SK-N-SH treated with all-trans-retinoic acid at 6 μM for 48 hours (cell line): ENCODE measurements around the gene HSPB8.

Source experiments
- ATAC-seq: fragments of 200-7000 bp; cut with Tn5 transposase; 3 replicates; pipeline ENCODE4 v1.9.1; 2020; ENCODE audit warnings: mild to moderate bottlenecking, moderate library complexity
- ARNTL ChIP-seq: fragments of 450-650 bp; formaldehyde crosslinking; IDR thresholded peaks from 2 replicates; pipeline ENCODE4 v1.5.0; 2020; ENCODE audit warnings: low read depth, mild to moderate bottlenecking, moderate library complexity, borderline replicate concordance
- BACH2 ChIP-seq: fragments of 250-450 bp; sonication (Bioruptor Pico); IDR thresholded peaks from 2 replicates; pipeline ENCODE4 v1.9.0; 2021; ENCODE audit warnings: mild to moderate bottlenecking, borderline replicate concordance
- ESRRG ChIP-seq: fragments of 250-450 bp; sonication (Bioruptor Pico); IDR thresholded peaks from 2 replicates; pipeline ENCODE4 v1.6.1; 2021; ENCODE audit warnings: mild to moderate bottlenecking
- GLIS3 ChIP-seq: fragments of 250-450 bp; sonication (Bioruptor Pico); IDR thresholded peaks from 2 replicates; pipeline ENCODE4 v1.5.0; 2020; ENCODE audit warnings: mild to moderate bottlenecking, moderate library complexity
- ISL1 ChIP-seq: fragments of 250-450 bp; sonication (Bioruptor Pico); IDR thresholded peaks from 2 replicates; pipeline ENCODE4 v2.1.2; 2022; ENCODE audit warnings: mild to moderate bottlenecking, moderate library complexity
- OSR1 ChIP-seq: fragments of 250-450 bp; sonication (Bioruptor Pico); IDR thresholded peaks from 2 replicates; pipeline ENCODE4 v1.8.0; 2022; ENCODE audit warnings: moderate library complexity, mild to moderate bottlenecking, inconsistent platforms
- PPARA ChIP-seq: fragments of 250-450 bp; sonication (Bioruptor Pico); IDR thresholded peaks from 2 replicates; pipeline ENCODE4 v1.5.0; 2020; ENCODE audit warnings: mild to moderate bottlenecking, borderline replicate concordance
- SNAI2 ChIP-seq: fragments of 250-450 bp; sonication (Bioruptor Pico); IDR thresholded peaks from 2 replicates; pipeline ENCODE4 v1.5.0; 2020; ENCODE audit warnings: mild to moderate bottlenecking, moderate library complexity
- TOX ChIP-seq: fragments of 250-450 bp; sonication (Bioruptor Pico); IDR thresholded peaks from 2 replicates; pipeline ENCODE4 v1.8.0; 2021; ENCODE audit warnings: mild to moderate bottlenecking, moderate library complexity, borderline replicate concordance
- ZC3H10 ChIP-seq: fragments of 250-450 bp; sonication (Bioruptor Pico); IDR thresholded peaks from 2 replicates; pipeline ENCODE4 v1.5.1; 2021; ENCODE audit warnings: mild to moderate bottlenecking, moderate library complexity
- ZFP30 ChIP-seq: fragments of 450-650 bp; formaldehyde crosslinking; IDR thresholded peaks from 2 replicates; pipeline ENCODE4 v1.5.0; 2022; ENCODE audit warnings: mild to moderate bottlenecking, moderate library complexity
- ZNF565 ChIP-seq: fragments of 450-650 bp; formaldehyde crosslinking; conservative IDR thresholded peaks from 2 replicates; pipeline ENCODE4 v1.5.0; 2020; ENCODE audit warnings: low read depth, mild to moderate bottlenecking, moderate library complexity
- ZNF70 ChIP-seq: fragments of 450-650 bp; formaldehyde crosslinking; IDR thresholded peaks from 2 replicates; pipeline ENCODE4 v1.5.0; 2020; ENCODE audit warnings: mild to moderate bottlenecking, moderate library complexity
- TF ChIP-seq, protein P1 (sequence below): fragments of 250-450 bp; sonication (Bioruptor Pico); IDR thresholded peaks from 2 replicates; pipeline ENCODE4 v1.5.1; 2020; ENCODE audit warnings: low read depth, mild to moderate bottlenecking, moderate library complexity
- TF ChIP-seq, protein P2 (sequence below): fragments of 250-450 bp; sonication (Bioruptor Pico); IDR thresholded peaks from 2 replicates; pipeline ENCODE4 v1.8.0; 2021; ENCODE audit warnings: low read depth, mild to moderate bottlenecking, moderate library complexity, borderline replicate concordance
- TF ChIP-seq, protein P3 (sequence below): fragments of 250-450 bp; sonication (Bioruptor Pico); IDR thresholded peaks from 2 replicates; pipeline ENCODE4 v1.5.0; 2020; ENCODE audit warnings: mild to moderate bottlenecking, moderate library complexity
- TF ChIP-seq, protein P4 (sequence below): fragments of 250-450 bp; sonication (Bioruptor Pico); IDR thresholded peaks from 2 replicates; pipeline ENCODE4 v1.5.1; 2021; ENCODE audit warnings: mild to moderate bottlenecking, moderate library complexity

Gene HSPB8

DNA sequence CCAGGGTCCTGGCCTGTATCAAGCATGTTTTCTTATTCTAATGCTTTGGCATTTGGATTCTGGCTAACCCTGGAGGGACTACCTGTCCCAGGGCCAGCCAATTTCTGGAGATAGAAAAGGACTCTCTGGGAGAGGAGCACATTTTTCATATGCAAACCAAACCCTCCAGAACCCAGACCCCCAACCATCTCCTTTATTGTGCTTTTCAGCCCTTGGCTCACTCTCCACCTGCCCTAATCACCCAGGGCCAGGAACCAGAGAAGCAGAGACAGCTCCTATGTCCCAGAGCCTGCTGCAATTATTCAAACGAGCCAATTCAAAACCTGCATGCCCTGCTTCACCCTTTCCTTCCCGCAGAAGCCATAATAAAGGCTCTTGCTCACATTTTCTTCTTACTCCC lies 23.8 kb downstream of the HSPB8 start:
- no peak for ATAC-seq
- TF ChIP-seq, protein P1, sequence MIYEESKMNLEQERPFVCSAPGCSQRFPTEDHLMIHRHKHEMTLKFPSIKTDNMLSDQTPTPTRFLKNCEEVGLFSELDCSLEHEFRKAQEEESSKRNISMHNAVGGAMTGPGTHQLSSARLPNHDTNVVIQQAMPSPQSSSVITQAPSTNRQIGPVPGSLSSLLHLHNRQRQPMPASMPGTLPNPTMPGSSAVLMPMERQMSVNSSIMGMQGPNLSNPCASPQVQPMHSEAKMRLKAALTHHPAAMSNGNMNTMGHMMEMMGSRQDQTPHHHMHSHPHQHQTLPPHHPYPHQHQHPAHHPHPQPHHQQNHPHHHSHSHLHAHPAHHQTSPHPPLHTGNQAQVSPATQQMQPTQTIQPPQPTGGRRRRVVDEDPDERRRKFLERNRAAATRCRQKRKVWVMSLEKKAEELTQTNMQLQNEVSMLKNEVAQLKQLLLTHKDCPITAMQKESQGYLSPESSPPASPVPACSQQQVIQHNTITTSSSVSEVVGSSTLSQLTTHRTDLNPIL: no peak
- TF ChIP-seq OSR1 (CRISPR knock-in tag): no peak
- no peak for TF ChIP-seq ISL1 (CRISPR knock-in tag)
- no peak for TF ChIP-seq PPARA (CRISPR knock-in tag)
- TF ChIP-seq BACH2 (CRISPR knock-in tag): no peak
- TF ChIP-seq TOX (CRISPR knock-in tag): no peak
- no peak for TF ChIP-seq GLIS3 (CRISPR knock-in tag)
- TF ChIP-seq, protein P2, sequence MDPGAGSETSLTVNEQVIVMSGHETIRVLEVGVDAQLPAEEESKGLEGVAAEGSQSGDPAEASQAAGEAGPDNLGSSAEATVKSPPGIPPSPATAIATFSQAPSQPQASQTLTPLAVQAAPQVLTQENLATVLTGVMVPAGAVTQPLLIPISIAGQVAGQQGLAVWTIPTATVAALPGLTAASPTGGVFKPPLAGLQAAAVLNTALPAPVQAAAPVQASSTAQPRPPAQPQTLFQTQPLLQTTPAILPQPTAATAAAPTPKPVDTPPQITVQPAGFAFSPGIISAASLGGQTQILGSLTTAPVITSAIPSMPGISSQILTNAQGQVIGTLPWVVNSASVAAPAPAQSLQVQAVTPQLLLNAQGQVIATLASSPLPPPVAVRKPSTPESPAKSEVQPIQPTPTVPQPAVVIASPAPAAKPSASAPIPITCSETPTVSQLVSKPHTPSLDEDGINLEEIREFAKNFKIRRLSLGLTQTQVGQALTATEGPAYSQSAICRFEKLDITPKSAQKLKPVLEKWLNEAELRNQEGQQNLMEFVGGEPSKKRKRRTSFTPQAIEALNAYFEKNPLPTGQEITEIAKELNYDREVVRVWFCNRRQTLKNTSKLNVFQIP (CRISPR knock-in tag): no peak
- TF ChIP-seq ESRRG (CRISPR knock-in tag): no peak
- TF ChIP-seq, protein P3, sequence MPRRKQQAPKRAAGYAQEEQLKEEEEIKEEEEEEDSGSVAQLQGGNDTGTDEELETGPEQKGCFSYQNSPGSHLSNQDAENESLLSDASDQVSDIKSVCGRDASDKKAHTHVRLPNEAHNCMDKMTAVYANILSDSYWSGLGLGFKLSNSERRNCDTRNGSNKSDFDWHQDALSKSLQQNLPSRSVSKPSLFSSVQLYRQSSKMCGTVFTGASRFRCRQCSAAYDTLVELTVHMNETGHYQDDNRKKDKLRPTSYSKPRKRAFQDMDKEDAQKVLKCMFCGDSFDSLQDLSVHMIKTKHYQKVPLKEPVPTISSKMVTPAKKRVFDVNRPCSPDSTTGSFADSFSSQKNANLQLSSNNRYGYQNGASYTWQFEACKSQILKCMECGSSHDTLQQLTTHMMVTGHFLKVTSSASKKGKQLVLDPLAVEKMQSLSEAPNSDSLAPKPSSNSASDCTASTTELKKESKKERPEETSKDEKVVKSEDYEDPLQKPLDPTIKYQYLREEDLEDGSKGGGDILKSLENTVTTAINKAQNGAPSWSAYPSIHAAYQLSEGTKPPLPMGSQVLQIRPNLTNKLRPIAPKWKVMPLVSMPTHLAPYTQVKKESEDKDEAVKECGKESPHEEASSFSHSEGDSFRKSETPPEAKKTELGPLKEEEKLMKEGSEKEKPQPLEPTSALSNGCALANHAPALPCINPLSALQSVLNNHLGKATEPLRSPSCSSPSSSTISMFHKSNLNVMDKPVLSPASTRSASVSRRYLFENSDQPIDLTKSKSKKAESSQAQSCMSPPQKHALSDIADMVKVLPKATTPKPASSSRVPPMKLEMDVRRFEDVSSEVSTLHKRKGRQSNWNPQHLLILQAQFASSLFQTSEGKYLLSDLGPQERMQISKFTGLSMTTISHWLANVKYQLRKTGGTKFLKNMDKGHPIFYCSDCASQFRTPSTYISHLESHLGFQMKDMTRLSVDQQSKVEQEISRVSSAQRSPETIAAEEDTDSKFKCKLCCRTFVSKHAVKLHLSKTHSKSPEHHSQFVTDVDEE: no peak
- TF ChIP-seq ZNF70 (CRISPR knock-in tag): no peak

DNA sequence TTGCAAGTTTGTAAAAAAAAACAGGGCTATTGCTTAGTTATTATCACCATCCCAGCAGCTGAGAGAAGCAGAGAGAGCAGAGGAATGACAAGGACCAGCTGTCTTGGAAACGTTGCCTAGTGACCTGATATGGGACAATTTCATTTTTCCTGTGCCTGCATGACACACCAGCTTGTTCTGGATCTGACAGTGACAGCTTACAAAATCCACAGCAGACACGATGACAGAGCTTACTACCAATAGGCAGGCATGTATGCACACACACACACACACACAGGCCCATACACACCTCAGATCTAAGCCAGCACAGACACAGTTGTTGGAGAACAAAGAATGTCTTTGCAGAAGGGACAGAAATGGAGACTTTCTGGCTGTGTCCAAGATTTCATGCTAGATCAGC lies 25.4 kb downstream of the HSPB8 start:
- TF ChIP-seq SNAI2: no peak
- TF ChIP-seq ZNF70 (CRISPR knock-in tag): no peak
- TF ChIP-seq, protein P4, sequence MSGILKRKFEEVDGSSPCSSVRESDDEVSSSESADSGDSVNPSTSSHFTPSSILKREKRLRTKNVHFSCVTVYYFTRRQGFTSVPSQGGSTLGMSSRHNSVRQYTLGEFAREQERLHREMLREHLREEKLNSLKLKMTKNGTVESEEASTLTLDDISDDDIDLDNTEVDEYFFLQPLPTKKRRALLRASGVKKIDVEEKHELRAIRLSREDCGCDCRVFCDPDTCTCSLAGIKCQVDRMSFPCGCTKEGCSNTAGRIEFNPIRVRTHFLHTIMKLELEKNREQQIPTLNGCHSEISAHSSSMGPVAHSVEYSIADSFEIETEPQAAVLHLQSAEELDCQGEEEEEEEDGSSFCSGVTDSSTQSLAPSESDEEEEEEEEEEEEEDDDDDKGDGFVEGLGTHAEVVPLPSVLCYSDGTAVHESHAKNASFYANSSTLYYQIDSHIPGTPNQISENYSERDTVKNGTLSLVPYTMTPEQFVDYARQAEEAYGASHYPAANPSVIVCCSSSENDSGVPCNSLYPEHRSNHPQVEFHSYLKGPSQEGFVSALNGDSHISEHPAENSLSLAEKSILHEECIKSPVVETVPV (CRISPR knock-in tag): no peak
- no peak for TF ChIP-seq ISL1 (CRISPR knock-in tag)
- no peak for TF ChIP-seq ZFP30 (CRISPR knock-in tag)
- no peak for ATAC-seq

DNA sequence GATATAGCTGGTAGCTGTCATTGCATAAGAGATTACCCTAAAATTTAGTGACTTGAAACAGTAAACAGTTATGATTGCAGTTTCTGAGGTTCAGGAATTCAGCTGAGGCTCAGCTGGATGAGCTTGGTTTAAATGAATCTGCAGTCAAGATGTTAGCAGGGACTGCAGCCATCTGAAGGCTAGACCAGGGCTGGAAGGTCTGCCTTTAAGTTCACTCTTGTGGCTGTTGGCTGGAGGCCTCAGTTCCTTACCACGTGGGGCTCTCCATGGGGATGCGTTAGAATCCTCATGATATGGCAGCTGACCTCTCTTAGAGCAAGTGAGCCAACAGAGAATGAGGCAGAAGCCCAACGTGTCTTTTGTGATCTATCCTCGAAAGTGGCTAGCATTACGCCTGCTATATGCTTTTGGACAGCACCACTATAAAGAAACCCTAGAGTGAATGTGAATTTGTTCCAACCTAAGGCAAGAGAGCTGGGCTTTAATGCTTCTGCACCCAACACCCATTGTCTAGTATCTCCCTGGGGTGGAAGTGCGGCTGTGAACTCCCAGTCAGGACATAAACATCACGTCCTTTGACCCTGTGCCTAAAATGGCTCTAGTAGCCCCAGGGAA lies 26.0 kb downstream of the HSPB8 start:
- TF ChIP-seq ISL1 (CRISPR knock-in tag) (no peak), ZNF565 (CRISPR knock-in tag) (no peak), ARNTL (no peak), ZFP30 (CRISPR knock-in tag) (no peak), TOX (CRISPR knock-in tag) (no peak), OSR1 (CRISPR knock-in tag) (no peak), GLIS3 (CRISPR knock-in tag) (no peak), ZC3H10 (CRISPR knock-in tag) (no peak)
- TF ChIP-seq, protein P3: no peak
- TF ChIP-seq, protein P4 (CRISPR knock-in tag): no peak
- TF ChIP-seq, all 23 proteins: peak for 0
- no peak for ATAC-seq
